Keratinocyte (primary cell): ENCODE results near the gene TMEM30B. TPM values are rescaled to one million over a fixed set of nuclear protein-coding genes. Genes with fewer than 3 reads are reported as not detected.

Experiments used
- DNase-seq: peaks from one replicate; pipeline ENCODE4 v3.0.0-alpha.2; 2011; ENCODE audit warnings: low read depth, missing footprints, low spot score
- FAIRE-seq: peaks from 2 replicates; lab custom pipeline; 2011; peaks lifted over from hg19 to GRCh38; lab: Jason Lieb, UNC
- H2AFZ ChIP-seq: 2 replicates; pipeline ENCODE4 v1.6.0; 2012; ENCODE audit warnings: low read length, control low read depth, inconsistent platforms; ENCODE audit not compliant: control insufficient read depth
- H3K27ac ChIP-seq: 2 replicates; pipeline ENCODE4 v1.5.1; 2011; ENCODE audit warnings: low read length; ENCODE audit not compliant: control insufficient read depth, insufficient read depth
- H3K27me3 ChIP-seq: 3 replicates; pipeline ENCODE4 v1.6.0; 2011; ENCODE audit warnings: low read length; ENCODE audit not compliant: control insufficient read depth, insufficient read depth; ENCODE audit errors: extremely low read depth
- H3K36me3 ChIP-seq, 2 experiments: 2 replicates in 1 of 2; 3 replicates in 1 of 2; pipeline ENCODE4 v1.5.1; 2011; ENCODE audit warnings: low read length in 2 of 2, mild to moderate bottlenecking in 1 of 2; ENCODE audit not compliant: control insufficient read depth in 2 of 2, insufficient read depth in 2 of 2; ENCODE audit errors: extremely low read depth in 1 of 2
- H3K4me1 ChIP-seq: 3 replicates; pipeline ENCODE4 v1.5.1; 2011; ENCODE audit warnings: low read length; ENCODE audit not compliant: control insufficient read depth, insufficient read depth; ENCODE audit errors: extremely low read depth
- H3K4me2 ChIP-seq: 3 replicates; pipeline ENCODE4 v1.6.0; 2011; ENCODE audit warnings: low read depth, low read length; ENCODE audit not compliant: control insufficient read depth, insufficient read depth; ENCODE audit errors: extremely low read depth
- H3K4me3 ChIP-seq, 3 experiments: fragments of 200-600 bp in 1 of 3; sonication (generic) in 1 of 3; 2 replicates in 2 of 3; 3 replicates in 1 of 3; pipeline ENCODE4 v1.5.1; 2011 to 2016; ENCODE audit warnings: low read length in 3 of 3, mild to moderate bottlenecking in 3 of 3, control low read depth in 2 of 3, inconsistent platforms in 1 of 3, low read depth in 1 of 3, mixed read lengths in 1 of 3, mixed run types in 1 of 3, moderate library complexity in 1 of 3; ENCODE audit not compliant: control insufficient read depth in 2 of 3, insufficient read depth in 2 of 3; ENCODE audit errors: extremely low read depth in 1 of 3
- H3K79me2 ChIP-seq: 2 replicates; pipeline ENCODE4 v1.6.0; 2012; ENCODE audit warnings: low read length; ENCODE audit not compliant: control insufficient read depth, insufficient read depth
- H3K9ac ChIP-seq: 3 replicates; pipeline ENCODE4 v1.6.0; 2011; ENCODE audit warnings: low read length; ENCODE audit not compliant: control insufficient read depth, insufficient read depth; ENCODE audit errors: extremely low read depth
- H3K9me1 ChIP-seq: 3 replicates; pipeline ENCODE4 v1.6.0; 2011; ENCODE audit warnings: low read length; ENCODE audit not compliant: control insufficient read depth, insufficient read depth; ENCODE audit errors: extremely low read depth
- H3K9me3 ChIP-seq: 2 replicates; pipeline ENCODE4 v1.5.1; 2012; ENCODE audit warnings: low read depth, low read length; ENCODE audit not compliant: control insufficient read depth
- H4K20me1 ChIP-seq: 3 replicates; pipeline ENCODE4 v1.6.0; 2011; ENCODE audit warnings: low read length; ENCODE audit not compliant: control insufficient read depth, insufficient read depth; ENCODE audit errors: extremely low read depth
- CTCF ChIP-seq, 3 experiments: IDR thresholded peaks in 1 of 3; conservative IDR thresholded peaks in 1 of 3; optimal IDR thresholded peaks in 1 of 3; 2 replicates in 2 of 3; 3 replicates in 1 of 3; pipeline versions ENCODE3 to v1.5.1; 2011; ENCODE audit warnings: low read length in 3 of 3, mild to moderate bottlenecking in 3 of 3, moderate library complexity in 2 of 3, control low read depth in 1 of 3, inconsistent platforms in 1 of 3; ENCODE audit not compliant: insufficient read depth in 2 of 3; ENCODE audit errors: extremely low read depth in 1 of 3
- EZH2 ChIP-seq: IDR thresholded peaks from one replicate; pipeline ENCODE4 v1.6.1; 2012; ENCODE audit warnings: inconsistent platforms, mild to moderate bottlenecking, low read length, moderate library complexity
- dilution Hi-C: fragments of 300-500 bp; cut with MboI; formaldehyde crosslinking; loops from one replicate; pipeline ENCODE4 v1.7.0; 2020; ENCODE audit warnings: low sequenced_read_pairs; ENCODE audit not compliant: extremely low pct_ligation_motif_present
- polyA plus RNA-seq, 5 experiments: library from polyadenylated mRNA; depleted of rRNA in 3 of 5; stranded (reverse) in 3 of 5; stranded (forward) in 1 of 5; unstranded in 1 of 5; fragments of >200 nt; gene quantifications; 1 replicate in 1 of 5; 2 replicates in 3 of 5; 3 replicates in 1 of 5; pipeline versions ENCODE4 v1.2.1 to v1.2.3, GENCODE V29; 2011 to 2012; ENCODE audit warnings: missing spikeins in 2 of 5, low read depth in 1 of 5, low replicate concordance in 1 of 5

Gene TMEM30B
- polyA plus RNA-seq, 1 donor (not counting 4 experiments of a cell fraction or from before 2014, with no cell fraction given): 8.1 TPM

- no peak overlapping the region for H3K4me3 ChIP-seq
- no peak for FAIRE-seq
- dilution Hi-C loops: no loop called here
Observed at GRCh38 chr14:61266436-61266835, 14.7 kb downstream of the TMEM30B start.

GRCh38 chr14:61264651-61265050 lies 16.5 kb downstream of the TMEM30B start:
- Histone ChIP-seq H3K4me2 (no peak overlapping the region), H3K27ac (no peak overlapping the region), H3K27me3 (peaks cover 14% of the 10 kb centered on the region), H3K36me3 (no peaks in the 10 kb centered on the region), H3K4me3 (no peak overlapping the region), H4K20me1 (no peaks in the 10 kb centered on the region), H2AFZ (no peak overlapping the region), H3K9ac (no peak overlapping the region), H3K9me3 (no peaks in the 10 kb centered on the region), H3K9me1 (no peaks in the 10 kb centered on the region), H3K4me1 (peaks cover 5% of the 10 kb centered on the region), H3K79me2 (no peaks in the 10 kb centered on the region)
- FAIRE-seq: no peak
- dilution Hi-C loops: no loop called here
- no peak for TF ChIP-seq EZH2
- no peak for TF ChIP-seq CTCF (optimal IDR thresholded peaks at IDR 0.05 in 1 of 3, IDR thresholded peaks at IDR 0.05 in 1 of 3, conservative IDR thresholded peaks at IDR 0.05 in 1 of 3; ENCODE audit: extremely low read depth in 1 of 3, insufficient read depth in 2 of 3, low read length in 3 of 3)
- DNase-seq: no peak

More at GRCh38 chr14:61266436-61266835, 14.7 kb downstream of the TMEM30B start:
- Histone ChIP-seq H3K9ac (no peak overlapping the region), H3K27ac (no peak overlapping the region), H4K20me1 (no peaks in the 10 kb centered on the region), H3K36me3 (no peaks in the 10 kb centered on the region), H3K4me1 (peaks cover 5% of the 10 kb centered on the region), H3K27me3 (peaks cover 9% of the 10 kb centered on the region), H3K4me2 (peak overlapping the region; percentile 11), H3K9me1 (no peaks in the 10 kb centered on the region), H3K9me3 (no peaks in the 10 kb centered on the region), H3K79me2 (no peaks in the 10 kb centered on the region), H2AFZ (no peak overlapping the region)
- TF ChIP-seq CTCF (optimal IDR thresholded peaks at IDR 0.05 in 1 of 3, IDR thresholded peaks at IDR 0.05 in 1 of 3, conservative IDR thresholded peaks at IDR 0.05 in 1 of 3; ENCODE audit: extremely low read depth in 1 of 3, insufficient read depth in 2 of 3, low read length in 3 of 3): no peak
- no peak for TF ChIP-seq EZH2
- no peak for DNase-seq
